Amniotic epithelial cell (primary cell): Measurements from ENCODE around the gene OLIG1.

Source experiments
- DNase-seq: peaks from one replicate; pipeline ENCODE4 v3.0.0-alpha.2; 2010; ENCODE audit warnings: low read depth

Gene OLIG1

DNA sequence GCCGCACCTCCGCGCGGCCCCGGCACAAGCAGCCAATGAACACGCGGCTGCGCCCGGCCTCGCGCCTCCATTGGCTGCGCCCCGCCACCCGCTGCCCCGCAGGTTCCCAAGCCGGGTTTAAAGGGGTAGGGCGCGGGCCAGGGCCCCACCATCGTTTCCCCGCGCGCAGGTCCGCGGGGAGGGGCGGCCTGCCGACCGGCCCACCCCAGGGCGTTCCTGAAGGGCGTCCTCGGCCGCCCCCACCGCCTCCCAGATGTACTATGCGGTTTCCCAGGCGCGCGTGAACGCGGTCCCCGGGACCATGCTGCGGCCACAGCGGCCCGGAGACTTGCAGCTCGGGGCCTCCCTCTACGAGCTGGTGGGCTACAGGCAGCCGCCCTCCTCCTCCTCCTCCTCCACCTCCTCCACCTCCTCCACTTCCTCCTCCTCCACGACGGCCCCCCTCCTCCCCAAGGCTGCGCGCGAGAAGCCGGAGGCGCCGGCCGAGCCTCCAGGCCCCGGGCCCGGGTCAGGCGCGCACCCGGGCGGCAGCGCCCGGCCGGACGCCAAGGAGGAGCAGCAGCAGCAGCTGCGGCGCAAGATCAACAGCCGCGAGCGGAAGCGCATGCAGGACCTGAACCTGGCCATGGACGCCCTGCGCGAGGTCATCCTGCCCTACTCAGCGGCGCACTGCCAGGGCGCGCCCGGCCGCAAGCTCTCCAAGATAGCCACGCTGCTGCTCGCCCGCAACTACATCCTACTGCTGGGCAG lies at the start of gene OLIG1:
OLIG1 (plus strand) TSS at position 148 of the 750 bp plus-strand sequence; CDS start at position 254, 106 bp downstream.
- no peak for DNase-seq

DNA sequence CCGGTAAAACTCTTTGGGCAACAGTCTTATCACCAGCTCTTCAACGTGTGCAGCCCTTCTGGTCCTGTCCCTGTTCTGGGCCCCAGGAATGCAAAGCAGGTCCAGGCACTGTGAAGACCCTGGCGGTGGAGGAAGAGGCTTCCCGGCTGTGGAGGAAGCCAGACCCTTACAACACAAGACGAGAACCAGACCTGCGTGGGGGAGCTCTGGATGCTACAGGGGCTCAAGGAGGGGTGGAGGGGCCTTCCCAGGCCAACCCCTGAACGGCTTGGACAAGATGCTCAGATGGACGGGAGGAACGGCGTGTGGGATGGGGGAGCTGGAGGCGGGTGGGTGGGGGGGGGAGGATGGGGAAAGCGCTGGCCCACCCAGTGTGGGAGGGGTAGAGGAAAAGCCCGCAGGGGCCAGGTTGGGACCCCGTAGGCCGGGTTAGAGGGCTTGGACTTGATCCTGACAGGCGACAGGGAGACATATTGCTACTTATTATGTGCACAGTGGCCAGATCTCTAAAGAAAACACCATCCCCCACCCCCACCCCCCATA lies 49.3 kb upstream of the OLIG1 start:
- DNase-seq, result no peak

DNA sequence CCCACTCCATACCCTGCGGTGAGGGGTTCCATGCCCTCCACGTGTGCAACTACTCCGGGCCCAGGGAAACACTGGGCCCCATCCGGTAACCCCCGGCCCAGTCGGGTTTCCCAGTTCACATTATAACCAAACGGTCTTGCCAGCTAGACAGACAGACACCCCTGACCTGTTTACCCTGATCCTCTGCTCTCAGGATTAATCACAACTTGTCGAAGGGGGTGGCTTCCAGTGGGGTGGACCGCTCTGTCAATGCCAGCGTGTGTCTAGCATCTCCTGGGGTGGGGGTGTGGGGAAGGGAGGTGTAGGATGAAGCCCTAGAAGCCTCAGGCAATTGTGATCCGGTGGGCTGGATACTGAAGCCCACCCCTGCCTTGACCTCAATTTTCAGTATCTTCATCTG lies 48.8 kb upstream of the OLIG1 start:
- DNase-seq, result no peak

- DNase-seq, result no peak
Observed at GRCh38 chr21:33021667-33022066, 48.3 kb upstream of the OLIG1 start.

- no peak for DNase-seq
Observed at GRCh38 chr21:33022489-33022827, 47.5 kb upstream of the OLIG1 start.

DNA sequence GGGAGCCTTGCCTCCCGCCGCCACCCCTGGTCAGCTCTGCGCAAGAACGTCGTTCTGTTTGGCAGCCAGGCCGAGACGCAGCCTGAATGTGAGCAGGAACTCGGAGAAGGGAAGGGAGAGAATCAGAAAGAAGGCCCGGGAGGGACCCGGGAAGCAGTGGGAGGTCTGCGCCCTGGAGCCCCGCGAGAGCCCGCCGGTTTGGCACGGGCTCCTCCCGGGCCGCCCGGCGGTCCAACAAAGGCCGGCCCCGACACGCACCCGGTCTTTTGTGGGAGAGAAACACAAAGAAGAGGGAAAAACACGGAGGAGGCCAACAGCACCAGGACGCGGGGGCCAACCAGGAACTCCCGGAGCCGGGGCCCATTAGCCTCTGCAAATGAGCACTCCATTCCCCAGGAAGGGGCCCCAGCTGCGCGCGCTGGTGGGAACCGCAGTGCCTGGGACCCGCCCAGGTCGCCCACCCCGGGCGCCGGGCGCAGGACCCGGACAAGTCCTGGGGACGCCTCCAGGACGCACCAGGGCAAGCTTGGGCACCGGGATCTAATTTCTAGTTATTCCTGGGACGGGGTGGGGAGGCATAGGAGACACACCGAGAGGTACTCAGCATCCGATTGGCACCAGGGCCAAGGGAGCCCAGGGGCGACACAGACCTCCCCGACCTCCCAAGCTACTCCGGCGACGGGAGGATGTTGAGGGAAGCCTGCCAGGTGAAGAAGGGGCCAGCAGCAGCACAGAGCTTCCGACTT lies 46.9 kb upstream of the OLIG1 start:
- no peak for DNase-seq

GRCh38 chr21:33023574-33024200 lies 46.3 kb upstream of the OLIG1 start:
- no peak for DNase-seq

- DNase-seq, result no peak
Observed at GRCh38 chr21:33024201-33025103, 45.5 kb upstream of the OLIG1 start.

DNA sequence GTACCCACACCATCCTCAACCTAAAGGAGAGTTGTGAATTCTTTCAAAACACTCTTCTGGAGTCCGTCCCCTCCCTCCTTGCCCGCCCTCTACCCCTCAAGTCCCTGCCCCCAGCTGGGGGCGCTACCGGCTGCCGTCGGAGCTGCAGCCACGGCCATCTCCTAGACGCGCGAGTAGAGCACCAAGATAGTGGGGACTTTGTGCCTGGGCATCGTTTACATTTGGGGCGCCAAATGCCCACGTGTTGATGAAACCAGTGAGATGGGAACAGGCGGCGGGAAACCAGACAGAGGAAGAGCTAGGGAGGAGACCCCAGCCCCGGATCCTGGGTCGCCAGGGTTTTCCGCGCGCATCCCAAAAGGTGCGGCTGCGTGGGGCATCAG lies 44.8 kb upstream of the OLIG1 start:
- no peak for DNase-seq

DNA sequence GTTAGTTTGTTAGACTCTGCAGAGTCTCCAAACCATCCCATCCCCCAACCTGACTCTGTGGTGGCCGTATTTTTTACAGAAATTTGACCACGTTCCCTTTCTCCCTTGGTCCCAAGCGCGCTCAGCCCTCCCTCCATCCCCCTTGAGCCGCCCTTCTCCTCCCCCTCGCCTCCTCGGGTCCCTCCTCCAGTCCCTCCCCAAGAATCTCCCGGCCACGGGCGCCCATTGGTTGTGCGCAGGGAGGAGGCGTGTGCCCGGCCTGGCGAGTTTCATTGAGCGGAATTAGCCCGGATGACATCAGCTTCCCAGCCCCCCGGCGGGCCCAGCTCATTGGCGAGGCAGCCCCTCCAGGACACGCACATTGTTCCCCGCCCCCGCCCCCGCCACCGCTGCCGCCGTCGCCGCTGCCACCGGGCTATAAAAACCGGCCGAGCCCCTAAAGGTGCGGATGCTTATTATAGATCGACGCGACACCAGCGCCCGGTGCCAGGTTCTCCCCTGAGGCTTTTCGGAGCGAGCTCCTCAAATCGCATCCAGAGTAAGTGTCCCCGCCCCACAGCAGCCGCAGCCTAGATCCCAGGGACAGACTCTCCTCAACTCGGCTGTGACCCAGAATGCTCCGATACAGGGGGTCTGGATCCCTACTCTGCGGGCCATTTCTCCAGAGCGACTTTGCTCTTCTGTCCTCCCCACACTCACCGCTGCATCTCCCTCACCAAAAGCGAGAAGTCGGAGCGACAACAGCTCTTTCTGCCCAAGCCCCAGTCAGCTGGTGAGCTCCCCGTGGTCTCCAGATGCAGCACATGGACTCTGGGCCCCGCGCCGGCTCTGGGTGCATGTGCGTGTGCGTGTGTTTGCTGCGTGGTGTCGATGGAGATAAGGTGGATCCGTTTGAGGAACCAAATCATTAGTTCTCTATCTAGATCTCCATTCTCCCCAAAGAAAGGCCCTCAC lies 44.2 kb upstream of the OLIG1 start, which contains the start of gene OLIG2:
OLIG2 (plus strand) TSS at position 447 of the 954 bp plus-strand sequence. CDS start 928 bp downstream, outside the sequence.
- DNase-seq, result no peak

DNA sequence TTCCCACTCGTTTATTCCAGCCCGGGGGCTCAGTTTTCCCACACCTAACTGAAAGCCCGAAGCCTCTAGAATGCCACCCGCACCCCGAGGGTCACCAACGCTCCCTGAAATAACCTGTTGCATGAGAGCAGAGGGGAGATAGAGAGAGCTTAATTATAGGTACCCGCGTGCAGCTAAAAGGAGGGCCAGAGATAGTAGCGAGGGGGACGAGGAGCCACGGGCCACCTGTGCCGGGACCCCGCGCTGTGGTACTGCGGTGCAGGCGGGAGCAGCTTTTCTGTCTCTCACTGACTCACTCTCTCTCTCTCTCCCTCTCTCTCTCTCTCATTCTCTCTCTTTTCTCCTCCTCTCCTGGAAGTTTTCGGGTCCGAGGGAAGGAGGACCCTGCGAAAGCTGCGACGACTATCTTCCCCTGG lies 43.5 kb upstream of the OLIG1 start:
- no peak for DNase-seq

GRCh38 chr21:33026878-33027400 lies 43.0 kb upstream of the OLIG1 start:
- DNase-seq, result no peak

- no peak for DNase-seq
Observed at GRCh38 chr21:33027401-33028286, 42.3 kb upstream of the OLIG1 start.

DNA sequence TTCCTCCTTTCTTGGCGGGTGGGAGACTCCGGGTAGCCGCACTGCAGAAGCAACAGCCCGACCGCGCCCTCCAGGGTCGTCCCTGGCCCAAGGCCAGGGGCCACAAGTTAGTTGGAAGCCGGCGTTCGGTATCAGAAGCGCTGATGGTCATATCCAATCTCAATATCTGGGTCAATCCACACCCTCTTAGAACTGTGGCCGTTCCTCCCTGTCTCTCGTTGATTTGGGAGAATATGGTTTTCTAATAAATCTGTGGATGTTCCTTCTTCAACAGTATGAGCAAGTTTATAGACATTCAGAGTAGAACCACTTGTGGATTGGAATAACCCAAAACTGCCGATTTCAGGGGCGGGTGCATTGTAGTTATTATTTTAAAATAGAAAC lies 41.7 kb upstream of the OLIG1 start:
- no peak for DNase-seq

DNA sequence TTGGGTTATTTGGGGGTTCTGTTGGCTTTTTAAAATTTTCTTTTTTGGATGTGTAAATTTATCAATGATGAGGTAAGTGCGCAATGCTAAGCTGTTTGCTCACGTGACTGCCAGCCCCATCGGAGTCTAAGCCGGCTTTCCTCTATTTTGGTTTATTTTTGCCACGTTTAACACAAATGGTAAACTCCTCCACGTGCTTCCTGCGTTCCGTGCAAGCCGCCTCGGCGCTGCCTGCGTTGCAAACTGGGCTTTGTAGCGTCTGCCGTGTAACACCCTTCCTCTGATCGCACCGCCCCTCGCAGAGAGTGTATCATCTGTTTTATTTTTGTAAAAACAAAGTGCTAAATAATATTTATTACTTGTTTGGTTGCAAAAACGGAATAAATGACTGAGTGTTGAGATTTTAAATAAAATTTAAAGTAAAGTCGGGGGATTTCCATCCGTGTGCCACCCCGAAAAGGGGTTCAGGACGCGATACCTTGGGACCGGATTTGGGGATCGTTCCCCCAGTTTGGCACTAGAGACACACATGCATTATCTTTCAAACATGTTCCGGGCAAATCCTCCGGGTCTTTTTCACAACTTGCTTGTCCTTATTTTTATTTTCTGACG lies 41.1 kb upstream of the OLIG1 start:
- DNase-seq, result no peak

DNA sequence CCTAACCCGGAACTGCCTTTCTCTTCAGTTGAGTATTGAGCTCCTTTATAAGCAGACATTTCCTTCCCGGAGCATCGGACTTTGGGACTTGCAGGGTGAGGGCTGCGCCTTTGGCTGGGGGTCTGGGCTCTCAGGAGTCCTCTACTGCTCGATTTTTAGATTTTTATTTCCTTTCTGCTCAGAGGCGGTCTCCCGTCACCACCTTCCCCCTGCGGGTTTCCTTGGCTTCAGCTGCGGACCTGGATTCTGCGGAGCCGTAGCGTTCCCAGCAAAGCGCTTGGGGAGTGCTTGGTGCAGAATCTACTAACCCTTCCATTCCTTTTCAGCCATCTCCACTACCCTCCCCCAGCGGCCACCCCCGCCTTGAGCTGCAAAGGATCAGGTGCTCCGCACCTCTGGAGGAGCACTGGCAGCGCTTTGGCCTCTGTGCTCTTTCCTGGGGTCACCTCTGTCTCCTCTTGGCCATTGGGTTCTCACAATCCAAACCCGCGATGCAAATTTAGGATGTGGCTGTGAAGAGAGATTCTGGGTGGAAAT lies 40.5 kb upstream of the OLIG1 start:
- no peak for DNase-seq

- no peak for DNase-seq
Observed at GRCh38 chr21:33029975-33030461, 39.9 kb upstream of the OLIG1 start.

DNA sequence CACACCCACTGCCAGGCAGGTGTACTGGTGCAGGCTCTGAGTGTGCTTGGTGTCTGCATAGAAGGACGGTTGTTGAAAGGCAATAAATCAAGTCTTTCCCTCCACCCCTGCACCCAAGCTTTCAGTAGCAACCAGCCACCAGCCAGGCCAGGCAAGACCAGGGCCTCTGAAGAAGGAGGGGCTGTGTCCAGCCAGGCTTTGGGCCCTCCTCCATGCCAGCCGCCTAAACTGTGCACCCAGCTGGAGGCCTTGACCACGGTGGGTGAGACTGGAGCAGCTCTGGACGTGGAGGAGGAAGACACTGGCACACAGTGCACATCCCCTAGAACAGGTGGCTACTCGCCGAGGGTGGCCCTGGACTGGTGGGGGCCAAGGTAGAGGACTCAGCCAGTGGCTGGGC lies 39.3 kb upstream of the OLIG1 start:
- DNase-seq, result no peak
